Breast epithelium (tissue), 4 donors: ENCODE data around the gene VEPH1. TPM values are rescaled to one million over a fixed set of nuclear protein-coding genes. Genes with fewer than 3 reads are reported as not detected.

ENCODE experiments used
- DNase-seq, 2 donors: peaks; one replicate each; pipeline ENCODE4 v3.0.0-alpha.2; 2019; ENCODE audit warnings: low spot score in 2 of 2
- H3K27ac ChIP-seq, 2 donors: fragments of 200-600 bp; sonication (generic) in 1 of 2; one replicate each; pipeline ENCODE4 v1.5.1; 2016 to 2019; ENCODE audit warnings: mild to moderate bottlenecking in 1 of 2
- H3K27me3 ChIP-seq, 2 donors: fragments of 200-600 bp; sonication (generic) in 1 of 2; one replicate each; pipeline versions ENCODE4 v1.5.1 to v1.6.0; 2017 to 2019; ENCODE audit warnings: control low read depth in 1 of 2, mild to moderate bottlenecking in 1 of 2
- H3K36me3 ChIP-seq: fragments of 200-600 bp; one replicate; pipeline ENCODE4 v1.5.1; 2019
- H3K4me1 ChIP-seq, 2 donors: fragments of 200-600 bp; sonication (generic); one replicate each; pipeline ENCODE4 v1.5.1; 2016 to 2019; ENCODE audit warnings: control low read depth in 1 of 2
- H3K4me3 ChIP-seq, 3 donors: fragments of 200-600 bp; sonication (generic); 1 replicate in 2 of 3; 2 replicates in 1 of 3; pipeline ENCODE4 v1.5.1; 2016 to 2019; ENCODE audit warnings: mild to moderate bottlenecking in 3 of 3, moderate library complexity in 2 of 3
- H3K9me3 ChIP-seq, 2 donors: fragments of 200-600 bp; sonication (generic) in 1 of 2; one replicate each; pipeline ENCODE4 v1.5.1; 2016 to 2019; ENCODE audit warnings: control low read depth in 1 of 2
- POLR2A ChIP-seq: fragments of 450-650 bp; IDR thresholded peaks from one replicate; pipeline ENCODE4 v1.6.1; 2016; ENCODE audit warnings: antibody characterized with exemption, mild to moderate bottlenecking, moderate library complexity
- POLR2AphosphoS5 ChIP-seq, 3 donors: sonication (generic); formaldehyde crosslinking; IDR thresholded peaks; one replicate each; pipeline ENCODE4 v1.6.1; 2017; ENCODE audit warnings: antibody characterized with exemption in 3 of 3
- intact Hi-C: fragments of 100-400 bp; cut with DNase I; formaldehyde crosslinking; loops from one replicate; pipeline ENCODE4 v1.15.1; 2023; ENCODE audit warnings: low total_unique reads
- total RNA-seq, 3 donors: library from RNA; depleted of rRNA; stranded (reverse); fragments of >200 nt; gene quantifications; one replicate each; pipeline ENCODE4 v1.1.0, GENCODE V29; 2016
- TF ChIP-seq, protein P1 (sequence below), 3 donors: fragments of 450-650 bp; IDR thresholded peaks; one replicate each; pipeline ENCODE4 v1.5.1; 2016 to 2017; ENCODE audit warnings: antibody characterized with exemption in 3 of 3, mild to moderate bottlenecking in 3 of 3, moderate library complexity in 3 of 3

The VEPH1 gene
- total RNA-seq, 3 donors from 2014 or later: under 0.01 to 20.9 (median 8.8) TPM

DNA sequence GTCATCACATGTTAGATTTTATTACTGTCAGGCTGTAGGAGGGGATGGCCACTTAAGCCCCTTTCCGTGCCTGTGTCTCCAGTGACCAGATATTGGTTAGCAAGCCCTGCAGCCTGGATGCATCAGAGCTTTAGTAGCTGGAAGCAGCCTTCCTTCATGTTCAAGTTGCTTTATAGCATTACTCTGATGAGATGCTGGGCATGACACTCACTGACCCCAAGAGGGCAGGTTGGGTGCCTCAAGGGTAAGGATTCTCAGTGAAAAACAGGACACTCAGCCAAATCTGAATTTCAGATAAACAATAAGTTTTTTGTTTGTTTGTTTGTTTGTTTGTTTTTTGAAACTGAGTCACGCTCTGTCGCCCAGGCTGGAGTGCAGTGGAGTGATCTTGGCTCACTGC lies 135.0 kb downstream of the VEPH1 start:
- Histone ChIP-seq H3K27me3 (no peaks in the 10 kb centered on the region), H3K4me1 (no peaks in the 10 kb centered on the region), H3K4me3 (no peak overlapping the region), H3K36me3 (no peaks in the 10 kb centered on the region), H3K9me3 (no peaks in the 10 kb centered on the region), H3K27ac (no peak overlapping the region)
- TF ChIP-seq POLR2A: no peak
- no peak for TF ChIP-seq POLR2AphosphoS5 (IDR thresholded peaks at IDR 0.05)
- TF ChIP-seq, protein P1, sequence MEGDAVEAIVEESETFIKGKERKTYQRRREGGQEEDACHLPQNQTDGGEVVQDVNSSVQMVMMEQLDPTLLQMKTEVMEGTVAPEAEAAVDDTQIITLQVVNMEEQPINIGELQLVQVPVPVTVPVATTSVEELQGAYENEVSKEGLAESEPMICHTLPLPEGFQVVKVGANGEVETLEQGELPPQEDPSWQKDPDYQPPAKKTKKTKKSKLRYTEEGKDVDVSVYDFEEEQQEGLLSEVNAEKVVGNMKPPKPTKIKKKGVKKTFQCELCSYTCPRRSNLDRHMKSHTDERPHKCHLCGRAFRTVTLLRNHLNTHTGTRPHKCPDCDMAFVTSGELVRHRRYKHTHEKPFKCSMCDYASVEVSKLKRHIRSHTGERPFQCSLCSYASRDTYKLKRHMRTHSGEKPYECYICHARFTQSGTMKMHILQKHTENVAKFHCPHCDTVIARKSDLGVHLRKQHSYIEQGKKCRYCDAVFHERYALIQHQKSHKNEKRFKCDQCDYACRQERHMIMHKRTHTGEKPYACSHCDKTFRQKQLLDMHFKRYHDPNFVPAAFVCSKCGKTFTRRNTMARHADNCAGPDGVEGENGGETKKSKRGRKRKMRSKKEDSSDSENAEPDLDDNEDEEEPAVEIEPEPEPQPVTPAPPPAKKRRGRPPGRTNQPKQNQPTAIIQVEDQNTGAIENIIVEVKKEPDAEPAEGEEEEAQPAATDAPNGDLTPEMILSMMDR (IDR thresholded peaks at IDR 0.05): no peak
- DNase-seq: no peak
- intact Hi-C loops: no loop called here

DNA sequence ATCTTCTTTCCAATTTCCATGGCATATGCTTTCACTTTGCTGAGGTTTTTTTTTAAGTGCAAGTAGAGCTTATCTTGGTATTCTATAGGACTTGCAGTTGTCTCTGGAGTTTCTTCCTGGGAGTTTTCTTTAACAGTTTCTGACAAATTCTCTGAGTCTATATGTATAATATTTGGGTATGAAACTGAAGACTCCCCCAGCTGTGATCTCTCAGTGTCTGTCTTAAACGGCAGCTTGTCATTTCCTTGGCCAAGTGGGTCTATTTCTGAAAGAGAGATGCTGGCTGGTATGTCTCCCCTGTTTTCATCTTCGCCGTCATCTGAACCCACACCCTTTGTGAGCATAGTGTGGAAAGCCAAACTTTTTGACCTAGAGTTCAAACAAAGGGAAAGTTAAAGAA lies 139.8 kb downstream of the VEPH1 start:
- DNase-seq: no peak
- no peak overlapping the region for H3K4me3 ChIP-seq
- TF ChIP-seq POLR2A: no peak
- TF ChIP-seq POLR2AphosphoS5 (IDR thresholded peaks at IDR 0.05): no peak
- TF ChIP-seq, protein P1 (IDR thresholded peaks at IDR 0.05): no peak
- H3K27me3 ChIP-seq: no peaks in the 10 kb centered on the region
- H3K27ac ChIP-seq: no peak overlapping the region
- H3K9me3 ChIP-seq: no peaks in the 10 kb centered on the region
- intact Hi-C loops: no loop called here
- H3K36me3 ChIP-seq: no peaks in the 10 kb centered on the region
- H3K4me1 ChIP-seq: no peaks in the 10 kb centered on the region

DNA sequence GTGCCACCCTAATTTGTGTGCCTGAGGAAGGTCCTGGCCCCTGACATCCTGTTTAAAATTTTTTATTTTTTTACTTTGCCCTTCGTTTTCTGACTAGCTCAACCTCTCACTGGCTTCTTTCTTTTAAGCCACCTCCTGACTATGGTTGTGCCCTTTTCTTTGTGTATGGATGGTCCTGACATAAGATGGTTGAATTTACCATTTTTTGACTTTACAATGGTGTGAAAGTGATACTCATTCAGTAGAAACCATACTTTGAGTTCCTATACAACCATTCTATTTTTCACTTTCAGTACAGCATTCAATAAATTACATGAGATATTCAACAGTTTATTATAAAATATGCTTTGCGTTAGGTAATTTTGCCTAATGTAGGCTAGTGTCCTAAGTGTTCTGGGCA lies 140.9 kb downstream of the VEPH1 start:
- no peak overlapping the region for H3K27ac ChIP-seq
- DNase-seq: no peak
- H3K4me1 ChIP-seq: no peaks in the 10 kb centered on the region
- intact Hi-C loops: no loop called here
- no peak overlapping the region for H3K4me3 ChIP-seq
- H3K27me3 ChIP-seq: no peaks in the 10 kb centered on the region
- TF ChIP-seq POLR2A: no peak
- TF ChIP-seq POLR2AphosphoS5 (IDR thresholded peaks at IDR 0.05): no peak
- TF ChIP-seq, protein P1 (IDR thresholded peaks at IDR 0.05): no peak
- no peaks in the 10 kb centered on the region for H3K9me3 ChIP-seq
- no peaks in the 10 kb centered on the region for H3K36me3 ChIP-seq

DNA sequence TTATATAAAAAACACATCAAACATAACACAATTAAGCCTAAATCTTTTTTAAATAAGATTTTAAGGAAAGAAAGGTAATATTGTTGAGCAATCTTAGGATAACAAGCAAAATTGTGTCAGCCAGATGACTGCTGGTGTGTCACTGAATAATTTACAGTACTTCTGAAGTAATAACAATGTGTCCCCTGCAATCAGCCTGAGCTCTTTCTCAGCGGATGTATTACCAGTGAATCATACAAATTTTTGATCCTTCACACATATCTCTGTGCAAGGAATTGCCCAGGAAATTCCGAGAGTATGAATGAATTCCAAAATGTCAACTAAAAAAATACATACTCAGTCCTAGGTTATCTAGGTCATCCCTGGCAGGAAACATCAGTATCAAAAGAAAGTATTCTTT lies 143.2 kb downstream of the VEPH1 start:
- H3K27ac ChIP-seq: no peak overlapping the region
- intact Hi-C loops: no loop called here
- TF ChIP-seq POLR2AphosphoS5 (IDR thresholded peaks at IDR 0.05) (no peak), POLR2A (no peak)
- TF ChIP-seq, protein P1 (IDR thresholded peaks at IDR 0.05): no peak

DNA sequence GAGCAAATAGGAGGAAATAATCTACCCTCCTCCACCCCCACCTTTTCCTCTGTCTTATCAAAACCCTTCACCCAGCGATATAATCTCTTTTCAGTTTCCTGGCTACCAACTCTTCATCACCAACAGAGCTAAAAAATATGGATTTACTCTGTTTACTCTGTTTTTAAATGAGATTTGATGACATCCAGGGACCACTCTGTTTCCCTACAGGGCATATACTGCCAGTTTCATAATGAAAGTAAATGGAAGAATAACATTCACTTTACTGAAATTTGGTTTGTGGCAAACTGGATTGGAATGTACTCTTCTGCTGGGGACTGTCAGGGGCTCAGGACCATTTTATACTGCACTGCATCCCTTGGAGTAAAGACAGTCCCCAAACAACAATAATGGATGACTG lies 146.7 kb downstream of the VEPH1 start:
- H3K36me3 ChIP-seq: no peaks in the 10 kb centered on the region
- no peaks in the 10 kb centered on the region for H3K4me1 ChIP-seq
- intact Hi-C loops: no loop called here
- no peaks in the 10 kb centered on the region for H3K9me3 ChIP-seq
- no peak overlapping the region for H3K27ac ChIP-seq
- TF ChIP-seq POLR2AphosphoS5 (IDR thresholded peaks at IDR 0.05) (no peak), POLR2A (no peak)
- TF ChIP-seq, protein P1 (IDR thresholded peaks at IDR 0.05): no peak
- H3K27me3 ChIP-seq: no peaks in the 10 kb centered on the region
- DNase-seq: no peak
- H3K4me3 ChIP-seq: no peak overlapping the region

More for the DNA sequence above, 143.2 kb downstream of the VEPH1 start:
- H3K4me3 ChIP-seq: no peak overlapping the region
- no peaks in the 10 kb centered on the region for H3K27me3 ChIP-seq
- H3K9me3 ChIP-seq: no peaks in the 10 kb centered on the region
- no peaks in the 10 kb centered on the region for H3K36me3 ChIP-seq
- DNase-seq: no peak
- H3K4me1 ChIP-seq: no peaks in the 10 kb centered on the region
